CD4-positive, alpha-beta T cell treated with Interleukin-17A for 4 hours (primary cell): Measurements from ENCODE around the gene CACNG7.
"Not testable (repeated sequence)": the region's sequence is repeated elsewhere in the genome, so short reads cannot be mapped to it uniquely, and the experiment has no call there.

Source experiments
- DNase-seq: peaks from one replicate; pipeline ENCODE4 v3.0.0-alpha.2; 2020; ENCODE audit warnings: mixed read lengths

The CACNG7 gene

DNA sequence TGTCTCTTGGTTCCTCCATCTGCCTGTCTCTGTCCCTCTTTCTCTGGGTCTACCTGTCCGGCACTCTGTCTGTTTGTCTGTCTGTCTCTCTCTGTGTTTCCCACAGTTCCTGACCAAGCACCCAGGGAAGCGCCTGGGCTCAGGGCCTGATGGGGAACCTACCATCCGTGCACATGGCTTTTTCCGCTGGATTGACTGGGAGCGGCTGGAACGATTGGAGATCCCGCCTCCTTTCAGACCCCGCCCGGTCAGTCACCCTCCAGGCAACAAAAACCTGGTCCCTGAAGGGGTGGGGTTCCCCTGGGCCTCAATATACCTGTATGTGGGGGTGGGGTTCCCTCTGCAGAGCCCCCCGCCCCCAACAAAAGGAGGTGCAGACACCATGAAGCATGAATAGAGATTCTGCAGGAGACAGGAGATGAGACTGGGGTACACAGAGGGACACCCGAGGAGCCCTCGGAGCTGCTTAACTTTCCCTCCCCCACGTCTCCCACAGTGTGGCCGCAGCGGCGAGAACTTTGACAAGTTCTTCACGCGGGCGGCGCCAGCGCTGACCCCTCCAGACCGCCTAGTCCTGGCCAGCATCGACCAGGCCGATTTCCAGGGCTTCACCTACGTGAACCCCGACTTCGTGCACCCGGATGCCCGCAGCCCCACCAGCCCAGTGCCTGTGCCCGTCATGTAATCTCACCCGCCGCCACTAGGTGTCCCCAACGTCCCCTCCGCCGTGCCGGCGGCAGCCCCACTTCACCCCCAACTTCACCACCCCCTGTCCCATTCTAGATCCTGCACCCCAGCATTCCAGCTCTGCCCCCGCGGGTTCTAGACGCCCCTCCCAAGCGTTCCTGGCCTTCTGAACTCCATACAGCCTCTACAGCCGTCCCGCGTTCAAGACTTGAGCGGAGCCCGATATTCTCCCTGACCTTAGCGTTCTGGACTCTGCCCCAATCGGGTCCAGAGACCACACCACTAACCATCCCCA lies 2.6 kb upstream of the CACNG7 start:
- DNase-seq: peak; percentile 75

DNA sequence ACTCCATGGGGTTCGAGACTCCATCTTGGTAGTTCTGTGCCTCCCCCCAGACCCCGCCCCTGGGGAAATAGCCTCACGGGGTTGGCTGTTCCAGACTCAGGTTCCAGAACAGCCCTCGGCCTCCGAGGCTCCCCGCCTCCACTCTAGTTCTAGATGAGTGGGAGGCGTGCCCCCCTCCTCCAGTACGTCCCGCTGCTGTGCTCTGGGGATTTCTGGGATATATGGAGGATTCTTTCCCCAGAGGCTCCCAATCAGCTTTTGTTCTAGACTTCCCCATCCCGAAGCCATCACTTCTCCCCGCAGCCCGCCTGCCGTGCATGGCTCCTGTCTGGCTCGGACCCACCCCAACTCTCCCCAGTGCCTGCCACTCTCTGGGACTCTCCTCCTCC lies 1.9 kb upstream of the CACNG7 start:
- no peak for DNase-seq

- DNase-seq: no peak
These were observed 1.4 kb upstream of the CACNG7 start for GRCh38 chr19:53907690-53908089.

GRCh38 chr19:53908106-53908934 lies 758 bp upstream of the CACNG7 start:
- peak; percentile 56 for DNase-seq

DNA sequence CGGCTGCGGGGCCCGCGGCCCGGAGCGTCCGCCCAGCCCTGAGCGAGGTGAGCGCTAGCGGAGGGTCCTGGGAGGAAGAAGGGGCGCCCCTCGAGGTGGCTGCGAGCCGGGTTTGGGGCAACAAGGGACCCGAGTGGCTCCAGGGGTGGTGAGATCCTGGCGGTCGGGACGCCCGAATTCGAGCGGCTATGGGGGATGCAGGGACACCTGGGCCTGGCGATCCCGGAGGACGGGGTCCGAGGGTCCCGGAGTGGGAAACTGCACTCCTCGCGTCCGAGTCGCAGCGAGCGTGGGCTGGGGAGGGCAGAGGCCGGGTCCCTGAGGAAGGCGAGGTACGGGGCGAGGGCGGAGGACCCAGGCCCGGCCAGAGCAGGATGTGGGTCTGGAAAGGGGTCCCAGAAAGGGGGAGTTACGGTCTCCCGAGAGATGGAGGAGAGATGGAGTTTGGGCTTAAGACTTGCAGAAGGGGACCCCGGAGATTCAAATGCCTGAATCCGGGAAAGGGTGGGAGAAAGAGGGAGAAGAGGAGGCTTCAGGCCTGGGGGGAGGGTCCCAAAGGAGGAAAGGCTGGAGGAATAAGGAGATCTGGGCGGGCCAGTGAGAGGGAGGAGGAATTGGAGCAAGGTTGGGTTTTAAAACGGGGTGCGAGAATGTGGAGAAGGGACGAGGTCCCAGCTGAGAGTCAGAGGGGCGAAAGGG lies 542 bp downstream of the CACNG7 start:
- no peak for DNase-seq

DNA sequence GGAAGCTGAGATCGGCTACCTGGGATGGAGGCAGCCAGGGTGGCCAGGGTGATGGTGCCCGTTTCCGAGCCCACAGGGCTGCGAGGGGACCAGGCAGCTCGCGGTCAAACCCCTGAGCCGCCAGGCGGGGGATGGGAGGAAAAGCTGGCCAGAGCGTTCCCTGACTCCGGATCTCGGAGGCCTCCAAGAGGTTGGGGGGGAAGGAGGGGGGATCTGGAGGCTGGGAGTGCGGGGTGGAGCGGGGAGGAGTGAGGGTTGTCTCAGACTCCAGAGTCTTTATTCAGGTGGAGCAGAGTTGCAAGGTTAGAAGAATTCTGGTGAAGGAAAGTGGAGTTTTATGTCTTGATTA lies 1.1 kb downstream of the CACNG7 start:
- no peak for DNase-seq

DNA sequence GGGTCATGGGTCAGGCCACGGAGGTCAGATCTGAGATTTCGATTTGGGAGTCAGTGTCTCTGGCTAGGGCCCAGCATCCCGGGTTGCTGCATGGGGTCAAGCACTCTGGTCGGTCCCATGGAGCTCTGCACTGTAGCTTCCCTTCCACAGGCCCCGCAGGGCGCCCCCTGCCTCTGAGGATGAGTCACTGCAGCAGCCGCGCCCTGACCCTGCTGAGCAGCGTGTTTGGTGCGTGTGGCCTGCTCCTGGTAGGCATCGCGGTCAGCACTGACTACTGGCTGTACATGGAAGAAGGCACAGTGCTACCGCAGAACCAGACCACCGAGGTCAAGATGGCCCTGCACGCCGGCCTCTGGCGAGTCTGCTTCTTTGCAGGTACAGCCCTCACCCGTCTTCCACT lies 3.6 kb downstream of the CACNG7 start:
- DNase-seq: no peak

DNA sequence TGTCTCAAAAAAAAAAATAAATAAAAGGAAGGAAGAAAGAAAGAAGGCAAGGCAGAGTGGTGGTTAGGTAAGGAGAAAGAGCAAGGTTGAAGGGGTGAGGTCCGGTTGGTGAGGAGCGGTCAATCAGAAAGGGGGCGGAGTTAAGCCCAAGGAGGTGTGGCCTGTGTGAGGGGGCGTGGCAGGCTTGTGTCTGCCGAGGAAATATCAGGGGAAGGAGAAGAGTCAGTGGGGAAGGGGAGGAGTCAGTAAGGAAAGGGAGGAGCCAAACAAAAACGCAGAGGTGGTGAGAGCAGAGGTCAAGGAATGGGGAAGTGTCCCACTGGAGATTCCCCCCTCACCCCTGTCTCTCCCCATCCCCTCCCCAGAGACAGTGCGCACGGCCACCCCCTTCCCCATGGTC lies 5.9 kb downstream of the CACNG7 start:
- no peak for DNase-seq

DNA sequence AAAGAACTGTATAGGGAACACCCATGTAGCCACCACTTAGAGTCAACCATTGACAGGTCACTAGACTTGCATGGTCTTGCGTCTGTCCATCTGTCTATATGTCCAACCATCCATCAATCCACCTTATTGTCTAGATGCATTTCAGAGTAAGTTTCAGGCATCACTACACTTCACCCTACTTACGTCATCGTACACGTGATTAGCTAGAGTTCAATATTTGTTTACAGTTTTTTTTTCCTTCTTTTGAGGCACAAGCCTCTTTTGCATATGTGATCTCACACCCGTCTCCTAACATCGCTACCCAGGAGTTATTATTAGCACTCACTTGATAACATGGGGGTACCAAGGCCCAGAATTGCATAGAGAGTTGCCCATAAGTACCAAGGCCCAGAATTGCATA lies 6.9 kb downstream of the CACNG7 start:
- DNase-seq: no peak

DNA sequence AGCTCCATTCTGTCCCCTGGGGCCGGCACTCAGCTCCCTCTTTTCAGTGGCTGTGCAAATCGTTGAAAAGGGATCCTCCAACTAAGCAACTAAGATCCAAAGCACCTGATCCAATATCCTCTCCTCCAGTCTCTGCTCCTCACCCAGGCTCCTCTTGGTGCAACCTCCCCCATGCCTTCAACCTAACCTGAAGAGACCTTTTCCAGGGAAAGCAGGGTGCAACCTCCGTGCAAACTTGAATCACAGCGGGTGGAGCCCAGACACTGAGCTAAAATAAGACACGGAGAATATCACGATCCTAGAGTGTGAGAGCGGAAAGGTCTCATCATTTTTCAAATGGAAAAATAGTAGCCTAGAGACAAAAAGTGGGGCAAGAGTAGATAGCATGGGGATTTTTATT lies 8.3 kb downstream of the CACNG7 start:
- no peak for DNase-seq

DNA sequence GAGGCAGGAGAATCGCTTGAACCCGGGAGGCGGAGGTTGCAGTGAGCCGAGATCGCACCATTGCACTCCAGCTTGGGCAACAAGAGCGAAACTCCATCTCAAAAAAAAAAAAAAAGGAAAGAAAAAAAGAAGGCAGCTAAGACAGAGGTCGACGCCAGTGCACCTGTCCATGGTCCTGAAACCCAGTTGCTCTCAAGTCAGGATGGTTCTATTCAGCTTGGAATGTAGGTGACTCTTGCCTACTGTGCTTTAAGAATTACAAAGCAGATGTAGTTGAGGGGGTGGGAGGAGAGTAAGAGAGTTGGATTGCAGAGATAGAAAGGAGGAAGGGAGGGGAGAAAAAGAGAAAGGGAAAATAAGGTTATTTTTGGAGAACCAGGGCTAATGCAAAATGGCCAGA lies 18.7 kb downstream of the CACNG7 start:
- peak; percentile 42 for DNase-seq

GRCh38 chr19:53936029-53936428 lies 27.0 kb downstream of the CACNG7 start:
- DNase-seq: no peak

DNA sequence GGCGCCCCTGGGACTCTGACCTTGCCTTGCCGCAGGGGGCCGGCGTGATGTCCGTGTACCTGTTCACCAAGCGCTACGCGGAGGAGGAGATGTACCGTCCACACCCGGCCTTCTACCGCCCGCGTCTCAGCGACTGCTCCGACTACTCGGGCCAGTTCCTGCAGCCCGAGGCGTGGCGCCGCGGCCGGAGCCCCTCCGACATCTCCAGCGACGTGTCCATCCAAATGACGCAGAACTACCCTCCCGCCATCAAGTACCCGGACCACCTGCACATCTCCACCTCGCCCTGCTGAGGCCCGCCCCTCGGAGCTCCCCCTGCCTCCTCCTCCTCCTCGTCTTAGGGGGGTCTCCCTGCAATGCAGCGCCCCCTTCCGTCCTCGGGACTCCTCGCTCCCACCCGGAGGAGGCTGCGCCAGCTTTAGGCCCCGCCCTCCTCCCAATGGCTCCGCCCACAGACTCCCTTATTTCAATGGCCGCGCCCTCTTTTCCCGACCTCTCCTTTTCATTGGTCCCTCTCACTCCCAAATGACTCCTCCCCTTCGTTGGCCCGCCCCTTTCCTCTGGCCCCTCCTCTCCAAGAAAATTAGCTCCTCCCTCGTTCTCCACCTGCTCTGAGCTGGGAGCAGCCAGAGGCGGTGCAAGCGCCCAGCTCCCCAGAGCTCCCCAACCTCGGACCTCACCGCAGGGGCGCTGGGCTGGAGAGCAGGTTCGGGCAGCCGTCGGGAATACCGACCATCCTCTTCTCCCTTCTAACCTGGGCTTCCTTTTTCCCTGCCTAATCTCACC lies 33.1 kb downstream of the CACNG7 start:
- no peak for DNase-seq

DNA sequence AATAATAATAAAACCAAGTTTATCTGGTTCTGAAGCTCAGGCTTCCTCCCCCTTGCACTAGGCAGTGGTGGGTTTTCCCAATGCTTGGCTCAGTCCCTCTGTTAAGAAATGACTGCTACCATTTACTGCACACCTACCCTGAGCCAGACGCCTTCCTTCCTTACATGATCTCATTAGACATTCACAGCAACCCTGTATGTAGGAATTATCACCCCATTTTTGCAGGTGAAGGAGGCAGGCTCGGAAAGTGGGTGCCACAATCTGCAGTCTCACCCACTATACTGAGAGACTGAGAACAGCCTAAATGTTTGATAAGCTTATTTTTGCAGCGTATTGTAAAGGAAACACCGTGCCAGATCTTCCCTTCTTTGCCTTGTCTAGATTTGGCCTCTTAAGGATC lies 35.3 kb downstream of the CACNG7 start:
- no peak for DNase-seq

- DNase-seq: no peak
These were observed 35.9 kb downstream of the CACNG7 start for GRCh38 chr19:53944933-53945332.

DNA sequence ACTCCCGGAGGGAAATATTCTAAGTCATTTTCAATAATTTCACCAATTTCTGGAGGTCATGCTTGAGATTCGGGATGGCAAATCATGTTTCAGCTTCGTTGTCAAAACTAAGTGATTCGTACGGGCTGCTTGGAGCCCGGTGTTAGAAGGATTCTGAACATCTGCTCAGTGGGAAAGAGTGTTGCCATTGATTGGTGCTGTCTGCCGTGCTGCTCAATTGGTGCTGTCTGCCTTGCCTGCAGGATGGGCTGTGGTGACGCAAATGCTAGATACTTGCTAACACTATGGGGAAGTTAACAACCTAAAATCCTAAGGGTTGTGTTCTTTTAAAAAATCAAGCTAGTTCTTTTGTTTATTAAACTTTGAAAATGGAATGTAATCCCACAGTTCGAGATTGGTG lies 36.4 kb downstream of the CACNG7 start:
- no peak for DNase-seq

DNA sequence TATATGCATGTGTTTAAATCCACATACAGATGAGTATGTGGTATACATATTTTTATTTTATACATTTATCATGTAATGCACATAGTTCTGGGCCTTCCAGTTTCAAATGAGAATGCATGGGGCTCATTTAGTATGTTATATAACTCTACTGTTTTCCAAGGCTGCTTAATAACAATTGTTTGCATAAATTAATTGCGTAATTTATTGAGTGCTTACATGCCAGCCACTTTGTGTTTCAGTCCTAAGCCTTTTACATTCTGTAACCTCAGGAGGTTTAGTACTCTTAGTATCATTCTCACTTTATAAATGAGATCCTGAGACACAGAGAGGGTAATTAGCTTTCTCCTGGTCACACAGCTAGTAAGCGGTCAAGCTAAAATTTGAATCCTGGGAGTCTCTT lies 36.9 kb downstream of the CACNG7 start:
- no peak for DNase-seq

- DNase-seq: no peak
These were observed 38.5 kb downstream of the CACNG7 start for GRCh38 chr19:53947624-53948023.

GRCh38 chr19:53948611-53949010 lies 39.5 kb downstream of the CACNG7 start:
- not testable (repeated sequence) for DNase-seq

- DNase-seq: no peak
These were observed 42.4 kb downstream of the CACNG7 start for GRCh38 chr19:53951436-53951835.

- no peak for DNase-seq
These were observed 42.9 kb downstream of the CACNG7 start for GRCh38 chr19:53951947-53952346.

GRCh38 chr19:53953383-53953782 lies 44.3 kb downstream of the CACNG7 start:
- no peak for DNase-seq
